Sigmoid colon (tissue), 4 donors: ENCODE measurements around the gene CD44.

Source experiments
- CTCF ChIP-seq, 4 experiments: fragments of 450-650 bp in 3 of 4; fragments of 200-600 bp in 1 of 4; IDR thresholded peaks; one replicate each; pipeline ENCODE4 v1.5.1; 2016 to 2019; ENCODE audit warnings: antibody characterized with exemption in 4 of 4, mild to moderate bottlenecking in 3 of 4, moderate library complexity in 2 of 4
- POLR2A ChIP-seq, 2 donors: fragments of 450-650 bp; IDR thresholded peaks; one replicate each; pipeline ENCODE4 v1.6.1; 2016; ENCODE audit warnings: antibody characterized with exemption in 2 of 2, mild to moderate bottlenecking in 2 of 2, moderate library complexity in 2 of 2
- POLR2AphosphoS5 ChIP-seq, 4 donors: sonication (generic); formaldehyde crosslinking; IDR thresholded peaks; one replicate each; pipeline ENCODE4 v1.6.1; 2017; ENCODE audit warnings: antibody characterized with exemption in 4 of 4

- TF ChIP-seq POLR2A (IDR thresholded peaks at IDR 0.05) (no peak), CTCF (IDR thresholded peaks at IDR 0.05) (no peak), POLR2AphosphoS5 (IDR thresholded peaks at IDR 0.05) (no peak)
These were observed 44.5 kb downstream of the CD44 start for GRCh38 chr11:35183326-35183925.
